NCI-H2029 treated with DMSO at 0.1 percent for 48 hours (cell line): ENCODE results near the gene CDK19.
"Not testable (repeated sequence)": the region's sequence is repeated elsewhere in the genome, so short reads cannot be mapped to it uniquely, and the experiment has no call there.

Experiments used
- DNase-seq: peaks from one replicate; lab custom pipeline; 2025; lab: John Stamatoyannopoulos, UW

Gene CDK19

GRCh38 chr6:110813338-110814101 lies 1.7 kb downstream of the CDK19 start:
- no peak for DNase-seq

GRCh38 chr6:110812719-110813118 lies 2.5 kb downstream of the CDK19 start:
- DNase-seq = no peak

- DNase-seq = no peak
Observed at GRCh38 chr6:110810896-110811586, 4.2 kb downstream of the CDK19 start.

GRCh38 chr6:110809792-110810191 lies 5.5 kb downstream of the CDK19 start:
- DNase-seq = no peak

GRCh38 chr6:110802175-110802574 lies 13.1 kb downstream of the CDK19 start:
- not testable (repeated sequence) for DNase-seq

GRCh38 chr6:110800839-110801196 lies 14.5 kb downstream of the CDK19 start:
- no peak for DNase-seq

GRCh38 chr6:110800196-110800838 lies 15.0 kb downstream of the CDK19 start:
- no peak for DNase-seq

GRCh38 chr6:110799655-110800054 lies 15.6 kb downstream of the CDK19 start:
- DNase-seq = no peak

GRCh38 chr6:110799189-110799588 lies 16.1 kb downstream of the CDK19 start:
- DNase-seq = no peak

GRCh38 chr6:110795271-110795670 lies 20.0 kb downstream of the CDK19 start:
- no peak for DNase-seq

GRCh38 chr6:110786696-110787095 lies 28.6 kb downstream of the CDK19 start:
- DNase-seq = no peak

GRCh38 chr6:110786271-110786670 lies 29.0 kb downstream of the CDK19 start:
- DNase-seq = no peak

GRCh38 chr6:110784610-110784979 lies 30.7 kb downstream of the CDK19 start:
- no peak for DNase-seq

- DNase-seq = no peak
Observed at GRCh38 chr6:110781522-110782214, 33.6 kb downstream of the CDK19 start.

GRCh38 chr6:110778333-110778732 lies 36.9 kb downstream of the CDK19 start:
- DNase-seq = no peak

- no peak for DNase-seq
Observed at GRCh38 chr6:110777636-110778035, 37.6 kb downstream of the CDK19 start.

- no peak for DNase-seq
Observed at GRCh38 chr6:110776413-110776812, 38.9 kb downstream of the CDK19 start.

GRCh38 chr6:110769923-110770322 lies 45.3 kb downstream of the CDK19 start:
- no peak for DNase-seq

- DNase-seq = no peak
Observed at GRCh38 chr6:110768057-110768456, 47.2 kb downstream of the CDK19 start.

GRCh38 chr6:110761371-110761770 lies 53.9 kb downstream of the CDK19 start:
- no peak for DNase-seq

- DNase-seq = no peak
Observed at GRCh38 chr6:110760589-110760988, 54.7 kb downstream of the CDK19 start.

GRCh38 chr6:110760098-110760497 lies 55.2 kb downstream of the CDK19 start:
- not testable (repeated sequence) for DNase-seq

GRCh38 chr6:110757926-110758325 lies 57.3 kb downstream of the CDK19 start:
- no peak for DNase-seq
